ENCODE data around the gene PARD6B.
A peak's percentile ranks its signal among the peaks of the same experiment; 100 is the strongest.

- TF ChIP-seq CTCF (IDR thresholded peaks at IDR 0.05) (peak in 2 of 4 experiments; percentile 23 to 84), EP300 (IDR thresholded peaks at IDR 0.05) (no peak)
These were observed 63.7 kb downstream of the PARD6B start, which contains the start of gene BCAS4 for GRCh38 chr20:50794846-50795634.

Measured in sigmoid colon (tissue), 4 donors.